K562 (cell line): Measurements from ENCODE around the gene LRIT1. TPM values are rescaled to one million over a fixed set of nuclear protein-coding genes. Genes with fewer than 3 reads are reported as not detected.

Experiments used
- CBFA2T3 ChIP-seq: fragments of 450-650 bp; IDR thresholded peaks from 2 replicates; pipeline ENCODE4 v1.6.1; 2017
- FOXJ2 ChIP-seq: fragments of 200-800 bp; sonication (Bioruptor generic); IDR thresholded peaks from 2 replicates; pipeline ENCODE4 v1.6.1; 2016; ENCODE audit warnings: missing genetic modification characterization, missing compliant biosample characterization
- SMAD1 ChIP-seq: fragments of 150-350 bp; IDR thresholded peaks from 2 replicates; pipeline ENCODE4 v1.6.1; 2014; ENCODE audit warnings: low read length, low read depth; ENCODE audit not compliant: partially characterized antibody
- TCF3 ChIP-seq: sonication (generic); formaldehyde crosslinking; IDR thresholded peaks from 2 replicates; pipeline ENCODE4 v1.4.0; 2020; ENCODE audit warnings: mild to moderate bottlenecking, missing genetic modification reagents
- polyA plus RNA-seq, 8 experiments: library from polyadenylated mRNA; depleted of rRNA in 4 of 8; stranded (reverse) in 5 of 8; unstranded in 3 of 8; fragments of >200 nt; fragmentation: Nextera tagmentation in 2 of 8; fragmentation: Illumina TruSeq in 1 of 8; extraction: Ambion mirVana in 2 of 8; extraction: Trizol in 1 of 8; gene quantifications; 2 replicates each; pipeline versions ENCODE4 v1.2.1 to v1.2.3, GENCODE V29; 2011 to 2014; ENCODE audit warnings: inconsistent platforms in 1 of 8, missing spikeins in 1 of 8
- total RNA-seq, 7 experiments: library from RNA; depleted of rRNA in 6 of 7; stranded (reverse); fragments of >200 nt in 6 of 7; fragmentation: Illumina TruSeq in 2 of 7; extraction: Trizol in 2 of 7; gene quantifications; 2 replicates each; pipeline versions ENCODE4 v1.2.1 to v1.2.3, GENCODE V29; 2011 to 2021; ENCODE audit warnings: low replicate concordance in 1 of 7
- TF ChIP-seq, protein P1 (sequence below): fragments of 200-600 bp; sonication (generic); IDR thresholded peaks from one replicate; pipeline ENCODE4 v1.6.1; 2012; ENCODE audit warnings: mild to moderate bottlenecking, low read depth, low read length, inconsistent platforms
- TF ChIP-seq, protein P2 (sequence below): sonication (generic); formaldehyde crosslinking; IDR thresholded peaks from 2 replicates; pipeline ENCODE4 v1.8.1; 2023; ENCODE audit warnings: missing genetic modification reagents, mild to moderate bottlenecking, borderline replicate concordance

LRIT1 gene
- total and polyA plus RNA-seq, 9 of the 15 experiments (the other 6 are each of a cell fraction or from before 2014, with no cell fraction given): not detected

DNA sequence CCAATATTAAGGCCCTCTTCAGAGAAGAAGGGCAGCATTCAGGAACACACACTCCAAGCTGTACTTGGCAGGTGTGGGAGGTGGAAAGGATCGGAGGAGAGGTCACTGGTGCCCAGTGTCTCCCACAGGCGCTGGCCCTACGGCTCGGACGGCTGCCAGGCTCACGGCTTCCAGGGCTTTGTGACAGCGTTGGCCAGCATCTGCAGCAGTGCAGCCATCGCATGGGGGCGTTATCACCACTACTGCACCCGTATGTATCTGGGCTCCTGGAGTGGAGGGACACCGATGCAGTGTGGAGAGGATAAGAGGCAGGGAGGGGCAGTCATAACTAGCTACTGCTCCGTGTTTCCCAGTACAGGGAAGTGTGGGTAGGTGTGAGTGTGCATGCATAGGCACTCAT lies 7.4 kb upstream of the LRIT1 start (continued):
- TF ChIP-seq, protein P1, sequence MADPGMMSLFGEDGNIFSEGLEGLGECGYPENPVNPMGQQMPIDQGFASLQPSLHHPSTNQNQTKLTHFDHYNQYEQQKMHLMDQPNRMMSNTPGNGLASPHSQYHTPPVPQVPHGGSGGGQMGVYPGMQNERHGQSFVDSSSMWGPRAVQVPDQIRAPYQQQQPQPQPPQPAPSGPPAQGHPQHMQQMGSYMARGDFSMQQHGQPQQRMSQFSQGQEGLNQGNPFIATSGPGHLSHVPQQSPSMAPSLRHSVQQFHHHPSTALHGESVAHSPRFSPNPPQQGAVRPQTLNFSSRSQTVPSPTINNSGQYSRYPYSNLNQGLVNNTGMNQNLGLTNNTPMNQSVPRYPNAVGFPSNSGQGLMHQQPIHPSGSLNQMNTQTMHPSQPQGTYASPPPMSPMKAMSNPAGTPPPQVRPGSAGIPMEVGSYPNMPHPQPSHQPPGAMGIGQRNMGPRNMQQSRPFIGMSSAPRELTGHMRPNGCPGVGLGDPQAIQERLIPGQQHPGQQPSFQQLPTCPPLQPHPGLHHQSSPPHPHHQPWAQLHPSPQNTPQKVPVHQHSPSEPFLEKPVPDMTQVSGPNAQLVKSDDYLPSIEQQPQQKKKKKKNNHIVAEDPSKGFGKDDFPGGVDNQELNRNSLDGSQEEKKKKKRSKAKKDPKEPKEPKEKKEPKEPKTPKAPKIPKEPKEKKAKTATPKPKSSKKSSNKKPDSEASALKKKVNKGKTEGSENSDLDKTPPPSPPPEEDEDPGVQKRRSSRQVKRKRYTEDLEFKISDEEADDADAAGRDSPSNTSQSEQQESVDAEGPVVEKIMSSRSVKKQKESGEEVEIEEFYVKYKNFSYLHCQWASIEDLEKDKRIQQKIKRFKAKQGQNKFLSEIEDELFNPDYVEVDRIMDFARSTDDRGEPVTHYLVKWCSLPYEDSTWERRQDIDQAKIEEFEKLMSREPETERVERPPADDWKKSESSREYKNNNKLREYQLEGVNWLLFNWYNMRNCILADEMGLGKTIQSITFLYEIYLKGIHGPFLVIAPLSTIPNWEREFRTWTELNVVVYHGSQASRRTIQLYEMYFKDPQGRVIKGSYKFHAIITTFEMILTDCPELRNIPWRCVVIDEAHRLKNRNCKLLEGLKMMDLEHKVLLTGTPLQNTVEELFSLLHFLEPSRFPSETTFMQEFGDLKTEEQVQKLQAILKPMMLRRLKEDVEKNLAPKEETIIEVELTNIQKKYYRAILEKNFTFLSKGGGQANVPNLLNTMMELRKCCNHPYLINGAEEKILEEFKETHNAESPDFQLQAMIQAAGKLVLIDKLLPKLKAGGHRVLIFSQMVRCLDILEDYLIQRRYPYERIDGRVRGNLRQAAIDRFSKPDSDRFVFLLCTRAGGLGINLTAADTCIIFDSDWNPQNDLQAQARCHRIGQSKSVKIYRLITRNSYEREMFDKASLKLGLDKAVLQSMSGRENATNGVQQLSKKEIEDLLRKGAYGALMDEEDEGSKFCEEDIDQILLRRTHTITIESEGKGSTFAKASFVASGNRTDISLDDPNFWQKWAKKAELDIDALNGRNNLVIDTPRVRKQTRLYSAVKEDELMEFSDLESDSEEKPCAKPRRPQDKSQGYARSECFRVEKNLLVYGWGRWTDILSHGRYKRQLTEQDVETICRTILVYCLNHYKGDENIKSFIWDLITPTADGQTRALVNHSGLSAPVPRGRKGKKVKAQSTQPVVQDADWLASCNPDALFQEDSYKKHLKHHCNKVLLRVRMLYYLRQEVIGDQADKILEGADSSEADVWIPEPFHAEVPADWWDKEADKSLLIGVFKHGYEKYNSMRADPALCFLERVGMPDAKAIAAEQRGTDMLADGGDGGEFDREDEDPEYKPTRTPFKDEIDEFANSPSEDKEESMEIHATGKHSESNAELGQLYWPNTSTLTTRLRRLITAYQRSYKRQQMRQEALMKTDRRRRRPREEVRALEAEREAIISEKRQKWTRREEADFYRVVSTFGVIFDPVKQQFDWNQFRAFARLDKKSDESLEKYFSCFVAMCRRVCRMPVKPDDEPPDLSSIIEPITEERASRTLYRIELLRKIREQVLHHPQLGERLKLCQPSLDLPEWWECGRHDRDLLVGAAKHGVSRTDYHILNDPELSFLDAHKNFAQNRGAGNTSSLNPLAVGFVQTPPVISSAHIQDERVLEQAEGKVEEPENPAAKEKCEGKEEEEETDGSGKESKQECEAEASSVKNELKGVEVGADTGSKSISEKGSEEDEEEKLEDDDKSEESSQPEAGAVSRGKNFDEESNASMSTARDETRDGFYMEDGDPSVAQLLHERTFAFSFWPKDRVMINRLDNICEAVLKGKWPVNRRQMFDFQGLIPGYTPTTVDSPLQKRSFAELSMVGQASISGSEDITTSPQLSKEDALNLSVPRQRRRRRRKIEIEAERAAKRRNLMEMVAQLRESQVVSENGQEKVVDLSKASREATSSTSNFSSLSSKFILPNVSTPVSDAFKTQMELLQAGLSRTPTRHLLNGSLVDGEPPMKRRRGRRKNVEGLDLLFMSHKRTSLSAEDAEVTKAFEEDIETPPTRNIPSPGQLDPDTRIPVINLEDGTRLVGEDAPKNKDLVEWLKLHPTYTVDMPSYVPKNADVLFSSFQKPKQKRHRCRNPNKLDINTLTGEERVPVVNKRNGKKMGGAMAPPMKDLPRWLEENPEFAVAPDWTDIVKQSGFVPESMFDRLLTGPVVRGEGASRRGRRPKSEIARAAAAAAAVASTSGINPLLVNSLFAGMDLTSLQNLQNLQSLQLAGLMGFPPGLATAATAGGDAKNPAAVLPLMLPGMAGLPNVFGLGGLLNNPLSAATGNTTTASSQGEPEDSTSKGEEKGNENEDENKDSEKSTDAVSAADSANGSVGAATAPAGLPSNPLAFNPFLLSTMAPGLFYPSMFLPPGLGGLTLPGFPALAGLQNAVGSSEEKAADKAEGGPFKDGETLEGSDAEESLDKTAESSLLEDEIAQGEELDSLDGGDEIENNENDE: no peak
- TF ChIP-seq TCF3 (CRISPR knock-in tag) (0 out of 2 replicates have a peak, but pooled peaks have one; percentile 28), FOXJ2 (tag) (no peak), SMAD1 (no peak), CBFA2T3 (peak; percentile 71)
- TF ChIP-seq, protein P2, sequence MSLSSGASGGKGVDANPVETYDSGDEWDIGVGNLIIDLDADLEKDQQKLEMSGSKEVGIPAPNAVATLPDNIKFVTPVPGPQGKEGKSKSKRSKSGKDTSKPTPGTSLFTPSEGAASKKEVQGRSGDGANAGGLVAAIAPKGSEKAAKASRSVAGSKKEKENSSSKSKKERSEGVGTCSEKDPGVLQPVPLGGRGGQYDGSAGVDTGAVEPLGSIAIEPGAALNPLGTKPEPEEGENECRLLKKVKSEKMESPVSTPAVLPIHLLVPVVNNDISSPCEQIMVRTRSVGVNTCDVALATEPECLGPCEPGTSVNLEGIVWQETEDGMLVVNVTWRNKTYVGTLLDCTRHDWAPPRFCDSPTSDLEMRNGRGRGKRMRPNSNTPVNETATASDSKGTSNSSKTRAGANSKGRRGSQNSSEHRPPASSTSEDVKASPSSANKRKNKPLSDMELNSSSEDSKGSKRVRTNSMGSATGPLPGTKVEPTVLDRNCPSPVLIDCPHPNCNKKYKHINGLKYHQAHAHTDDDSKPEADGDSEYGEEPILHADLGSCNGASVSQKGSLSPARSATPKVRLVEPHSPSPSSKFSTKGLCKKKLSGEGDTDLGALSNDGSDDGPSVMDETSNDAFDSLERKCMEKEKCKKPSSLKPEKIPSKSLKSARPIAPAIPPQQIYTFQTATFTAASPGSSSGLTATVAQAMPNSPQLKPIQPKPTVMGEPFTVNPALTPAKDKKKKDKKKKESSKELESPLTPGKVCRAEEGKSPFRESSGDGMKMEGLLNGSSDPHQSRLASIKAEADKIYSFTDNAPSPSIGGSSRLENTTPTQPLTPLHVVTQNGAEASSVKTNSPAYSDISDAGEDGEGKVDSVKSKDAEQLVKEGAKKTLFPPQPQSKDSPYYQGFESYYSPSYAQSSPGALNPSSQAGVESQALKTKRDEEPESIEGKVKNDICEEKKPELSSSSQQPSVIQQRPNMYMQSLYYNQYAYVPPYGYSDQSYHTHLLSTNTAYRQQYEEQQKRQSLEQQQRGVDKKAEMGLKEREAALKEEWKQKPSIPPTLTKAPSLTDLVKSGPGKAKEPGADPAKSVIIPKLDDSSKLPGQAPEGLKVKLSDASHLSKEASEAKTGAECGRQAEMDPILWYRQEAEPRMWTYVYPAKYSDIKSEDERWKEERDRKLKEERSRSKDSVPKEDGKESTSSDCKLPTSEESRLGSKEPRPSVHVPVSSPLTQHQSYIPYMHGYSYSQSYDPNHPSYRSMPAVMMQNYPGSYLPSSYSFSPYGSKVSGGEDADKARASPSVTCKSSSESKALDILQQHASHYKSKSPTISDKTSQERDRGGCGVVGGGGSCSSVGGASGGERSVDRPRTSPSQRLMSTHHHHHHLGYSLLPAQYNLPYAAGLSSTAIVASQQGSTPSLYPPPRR (CRISPR knock-in tag): no peak
- TF ChIP-seq, all 486 proteins: peak for 5
